Stimulated activated CD4-positive, alpha-beta T cell treated with anti-CD3 and anti-CD28 coated beads, Interleukin-4, amount 100 ng/mL, for 4 hours (primary cell): Measurements from ENCODE around the gene KCNMA1.

ENCODE experiments used
- DNase-seq, 2 experiments: peaks; one replicate each; pipeline ENCODE4 v3.0.0-alpha.2; 2020

The KCNMA1 gene

GRCh38 chr10:77086081-77086480 lies 551.5 kb downstream of the KCNMA1 start:
- no peak for DNase-seq

DNA sequence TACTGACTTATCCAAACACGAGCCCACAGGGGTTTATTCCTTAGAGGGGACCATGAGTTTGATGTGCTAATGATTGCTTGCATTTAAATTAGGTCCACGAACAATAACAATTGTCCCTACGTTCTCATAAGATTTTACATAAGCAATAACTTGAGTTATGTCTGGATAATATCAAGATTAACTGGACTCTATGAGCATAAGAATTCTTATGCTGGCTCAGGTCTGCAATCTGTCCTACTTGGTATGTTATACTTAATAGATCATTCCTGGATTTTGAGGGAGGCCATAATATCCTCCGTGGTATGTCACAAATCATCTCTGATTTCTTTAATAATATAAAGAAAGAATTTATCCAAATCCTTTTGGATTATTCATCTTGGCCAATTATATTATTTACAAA lies 552.3 kb downstream of the KCNMA1 start:
- no peak for DNase-seq

- no peak for DNase-seq
Observed at GRCh38 chr10:77084431-77085144, 553.0 kb downstream of the KCNMA1 start.

DNA sequence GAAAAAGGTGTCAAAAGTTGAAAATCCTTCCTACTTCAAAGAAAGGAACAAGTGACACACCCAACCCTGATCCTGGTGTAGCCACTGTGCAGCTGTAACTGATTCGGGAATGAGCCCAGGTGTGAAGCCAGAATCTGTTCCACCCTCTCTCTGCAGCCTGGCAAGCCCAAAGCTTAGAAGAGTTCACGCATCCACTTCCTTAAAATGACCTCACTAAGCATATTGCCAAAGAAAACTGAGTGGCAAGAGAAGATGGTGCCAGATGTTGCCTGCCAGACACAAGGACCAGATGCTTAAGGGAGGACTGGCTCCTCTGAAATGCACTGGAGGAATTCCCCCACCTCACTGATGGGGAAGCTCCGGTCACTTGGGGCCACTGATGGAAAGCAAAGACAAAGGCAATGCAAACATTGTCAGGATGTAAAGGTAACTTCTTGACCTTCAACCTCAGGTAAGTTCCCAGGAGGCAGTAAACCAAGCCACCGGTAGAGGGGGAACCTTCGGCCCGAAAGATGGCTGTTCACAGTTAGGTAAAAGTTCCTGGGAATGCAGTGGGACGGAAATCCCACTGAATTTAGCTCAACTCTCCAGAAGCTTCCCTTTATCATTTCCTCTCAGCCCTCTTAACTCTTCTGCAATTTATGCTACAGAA lies 554.9 kb downstream of the KCNMA1 start:
- DNase-seq = no peak

DNA sequence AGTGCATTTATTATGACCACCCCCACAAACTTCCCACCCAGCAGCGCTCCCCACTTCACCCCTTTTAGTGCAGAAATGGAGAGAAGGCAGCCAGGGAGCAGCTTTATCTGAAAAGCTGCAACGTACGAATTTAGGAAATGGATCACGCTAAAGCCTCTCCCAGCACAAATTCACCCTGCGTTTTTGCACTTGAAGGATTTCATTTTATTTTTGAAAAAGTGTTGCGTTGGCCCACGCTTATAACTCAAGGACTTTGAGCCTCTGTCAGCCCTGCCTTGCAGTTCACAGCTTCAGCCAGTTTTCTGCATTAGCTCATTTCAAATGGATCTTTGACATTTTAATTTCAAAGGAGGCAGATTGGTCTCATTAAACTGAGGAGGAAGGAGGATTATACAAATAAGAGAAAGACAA lies 556.1 kb downstream of the KCNMA1 start:
- no peak for DNase-seq

DNA sequence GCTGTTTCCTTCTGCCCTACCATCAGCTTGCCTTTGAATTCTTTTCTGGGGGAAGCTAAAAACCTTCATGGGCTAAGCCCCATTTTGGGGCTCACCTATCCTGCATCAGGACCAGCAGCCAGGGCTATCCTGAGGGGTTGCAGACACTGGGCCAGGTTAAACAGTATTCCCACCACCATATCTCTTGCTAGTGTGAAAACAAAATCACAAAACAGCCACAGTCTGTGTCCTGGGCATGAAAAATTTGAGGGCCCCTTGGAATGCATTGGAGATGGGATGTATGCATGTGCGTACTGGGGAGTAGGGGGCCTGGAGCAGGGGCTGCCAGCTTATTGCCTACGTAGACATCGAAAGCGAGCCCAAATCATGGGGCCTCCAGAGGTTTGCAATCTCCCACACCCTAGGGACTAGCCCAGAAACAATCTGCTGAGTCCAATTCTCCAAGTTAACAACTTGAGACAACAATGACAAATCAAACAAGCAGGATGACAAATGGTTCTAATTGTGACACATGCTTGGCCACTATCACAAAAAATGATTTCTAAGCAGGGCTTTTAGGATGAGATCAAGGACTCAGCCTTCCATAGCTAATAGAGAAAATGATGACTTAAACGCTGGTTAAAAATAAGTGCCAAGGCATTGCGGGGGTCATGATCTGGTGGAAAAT lies 557.1 kb downstream of the KCNMA1 start:
- no peak for DNase-seq

GRCh38 chr10:77079592-77080300 lies 557.9 kb downstream of the KCNMA1 start:
- no peak for DNase-seq

DNA sequence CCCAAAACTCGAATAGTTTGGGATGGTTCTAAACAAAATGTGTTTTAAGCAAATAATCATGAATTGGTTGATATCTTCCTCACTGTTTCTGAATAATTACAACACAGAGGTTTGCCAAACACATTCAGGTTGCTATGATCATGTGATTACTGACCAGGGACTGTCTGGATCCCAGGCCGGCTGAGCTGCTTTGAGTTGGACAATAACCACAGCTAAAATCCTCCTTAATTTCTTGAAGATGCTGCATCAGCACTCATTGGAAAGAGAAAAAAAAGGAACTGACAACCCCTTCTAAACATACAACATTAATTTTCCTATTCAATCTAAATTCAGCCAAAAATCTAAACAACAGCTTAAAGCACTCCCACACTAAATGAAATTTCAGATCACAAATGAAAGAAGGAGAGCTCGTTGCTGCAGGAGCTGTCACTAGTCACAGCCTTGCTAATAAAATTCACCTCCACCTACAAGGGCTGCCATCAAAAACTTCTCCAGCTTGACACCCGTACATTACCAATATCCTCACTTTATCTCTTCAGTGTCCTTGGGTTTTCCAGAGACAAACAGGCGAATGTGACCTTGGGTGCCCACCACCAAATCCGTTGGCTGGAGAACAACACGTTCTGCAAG lies 560.2 kb downstream of the KCNMA1 start:
- DNase-seq = no peak

GRCh38 chr10:77075926-77076325 lies 561.7 kb downstream of the KCNMA1 start:
- no peak for DNase-seq

GRCh38 chr10:77074104-77074624 lies 563.4 kb downstream of the KCNMA1 start:
- DNase-seq = no peak

GRCh38 chr10:77073663-77073960 lies 564.0 kb downstream of the KCNMA1 start:
- DNase-seq = no peak

DNA sequence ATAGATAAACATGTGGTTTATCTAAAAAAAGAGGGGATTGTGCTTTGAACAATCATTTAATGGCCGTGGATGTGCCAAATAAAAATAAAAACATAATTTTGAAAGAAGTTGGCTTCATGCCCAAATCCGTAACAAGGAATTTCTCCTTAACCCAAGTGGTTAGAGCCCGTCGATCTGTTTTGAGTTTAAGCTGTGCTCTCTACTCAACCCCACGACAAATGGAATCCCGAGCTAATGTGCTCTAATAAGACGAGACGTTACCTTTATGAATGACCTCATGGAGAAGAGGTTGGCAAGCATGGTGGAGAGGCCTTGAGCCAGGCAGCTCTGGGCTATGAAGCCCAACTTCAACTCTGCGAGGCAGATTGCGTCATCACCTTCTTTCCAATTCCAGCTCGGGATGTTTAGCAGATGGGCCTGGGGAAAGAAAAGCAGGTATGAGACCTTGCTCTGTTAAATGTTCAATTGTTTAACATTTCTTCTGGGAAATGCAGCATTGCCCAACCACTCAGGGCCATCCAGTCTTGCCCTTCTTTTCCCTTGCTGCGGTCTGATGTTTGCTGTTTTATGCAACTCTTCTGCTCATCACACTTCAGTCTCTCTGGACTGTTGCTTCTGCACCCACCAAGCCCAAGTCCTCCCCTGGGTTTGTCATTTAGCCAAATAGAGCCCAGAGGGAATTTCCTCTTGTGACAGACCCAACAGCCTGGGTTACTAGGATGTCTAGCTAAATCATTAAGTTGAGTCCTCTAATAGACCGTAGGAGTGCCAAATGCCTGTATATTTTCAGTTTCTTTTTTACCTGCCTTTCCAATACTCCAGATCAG lies 564.6 kb downstream of the KCNMA1 start:
- no peak for DNase-seq

DNA sequence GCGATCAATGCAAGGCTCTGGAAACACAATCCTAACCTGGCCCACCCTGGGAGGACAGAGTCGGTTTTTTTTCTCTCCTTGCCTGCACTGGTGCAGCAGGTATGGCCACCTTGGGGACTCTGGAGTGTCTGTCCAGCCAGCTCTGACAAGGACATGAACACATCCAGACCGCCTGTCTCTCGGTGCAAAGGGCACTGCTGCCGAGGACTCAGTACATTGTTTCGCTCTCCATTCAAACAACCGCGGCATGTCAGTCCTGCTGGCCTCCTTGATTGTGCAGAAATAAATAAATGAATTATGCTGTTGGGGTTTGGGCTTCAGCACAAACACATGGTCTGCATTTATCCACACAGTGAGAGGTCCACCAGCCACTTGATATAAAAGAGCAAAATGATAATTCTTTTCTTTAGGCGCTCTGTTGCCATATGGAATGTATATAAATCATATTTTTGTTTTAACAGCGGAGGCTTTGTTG lies 565.2 kb downstream of the KCNMA1 start:
- no peak for DNase-seq

GRCh38 chr10:77071956-77072355 lies 565.7 kb downstream of the KCNMA1 start:
- DNase-seq = no peak

DNA sequence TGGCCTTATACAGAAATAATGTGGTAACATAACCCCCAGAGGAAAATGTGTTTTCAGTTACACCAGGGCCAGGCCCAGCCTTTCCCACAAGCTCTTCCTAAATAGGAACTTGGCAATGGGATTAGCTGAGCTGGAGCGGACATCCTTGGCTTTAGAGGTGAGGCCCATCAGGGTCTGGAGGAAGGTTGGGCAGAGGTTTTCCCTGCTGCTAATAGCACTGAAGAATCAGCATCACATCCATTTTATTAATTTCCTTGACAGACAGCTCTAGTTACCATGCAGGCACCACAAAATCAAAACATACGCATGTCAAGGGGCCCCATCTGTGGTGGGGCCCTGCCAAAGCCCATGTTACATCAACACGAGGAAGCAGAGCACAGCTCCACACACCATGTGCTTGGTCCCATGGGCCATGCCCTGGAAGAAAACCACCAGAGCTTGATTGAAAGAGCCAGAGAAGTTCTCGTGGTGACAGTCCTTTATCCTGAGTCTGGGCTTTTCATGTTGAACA lies 566.6 kb downstream of the KCNMA1 start:
- DNase-seq = no peak

DNA sequence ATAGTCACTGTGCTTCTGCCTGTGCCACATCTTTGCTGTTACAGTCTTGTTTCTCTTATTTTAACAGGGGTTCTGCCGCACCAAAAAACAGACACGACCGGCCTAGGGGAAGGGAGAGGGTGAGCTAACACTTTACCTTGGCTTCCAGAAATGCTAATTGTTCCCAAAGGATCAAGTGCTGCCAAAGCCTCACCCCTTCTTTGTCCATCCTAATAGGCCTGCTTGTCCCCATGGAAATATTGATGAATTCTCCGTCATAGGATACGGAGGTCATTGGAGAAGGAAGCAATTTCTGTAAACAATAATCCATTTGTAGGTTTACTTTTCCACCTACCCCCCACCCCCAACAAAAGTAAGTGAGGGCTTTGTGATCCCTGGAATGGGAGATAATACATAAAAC lies 567.3 kb downstream of the KCNMA1 start:
- DNase-seq = no peak

- DNase-seq = no peak
Observed at GRCh38 chr10:77068969-77069368, 568.6 kb downstream of the KCNMA1 start.

GRCh38 chr10:77068272-77068671 lies 569.3 kb downstream of the KCNMA1 start:
- DNase-seq = no peak

DNA sequence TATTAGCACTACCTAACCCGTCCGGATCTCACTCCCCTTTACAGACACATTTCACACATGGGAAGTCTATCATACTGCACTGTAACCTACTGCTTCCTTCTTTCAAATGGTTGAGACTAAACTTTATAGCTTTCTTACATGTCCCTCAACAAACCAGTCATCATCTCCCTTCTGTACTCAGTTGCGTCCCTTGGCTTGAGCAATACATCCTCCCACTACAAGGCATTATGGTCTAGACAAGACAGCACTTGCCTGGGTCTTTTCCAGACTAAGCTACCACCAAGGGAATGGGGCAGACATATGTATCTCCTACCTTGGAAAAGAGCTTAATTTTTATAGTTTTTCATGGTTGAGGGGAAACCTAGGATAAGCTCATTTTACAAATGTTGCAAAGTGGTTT lies 575.2 kb downstream of the KCNMA1 start:
- no peak for DNase-seq

DNA sequence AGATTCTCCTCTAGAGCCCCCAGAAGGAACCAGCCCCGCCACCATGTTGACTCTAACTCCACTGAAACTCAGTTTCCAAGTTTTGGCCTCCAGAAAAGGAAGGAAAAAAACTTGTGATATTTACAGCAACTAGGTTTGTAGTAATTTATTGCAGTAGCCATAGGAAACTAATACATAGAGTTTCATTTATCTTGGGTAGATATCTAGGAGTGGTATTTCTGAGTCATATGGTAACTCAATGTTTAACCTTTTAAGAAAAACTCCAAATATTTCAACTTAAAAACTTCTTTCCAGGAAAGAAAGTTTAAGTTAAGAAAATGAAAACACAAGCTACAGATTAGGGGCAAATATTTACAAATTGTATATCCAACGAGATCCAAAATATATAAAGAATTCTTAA lies 576.7 kb downstream of the KCNMA1 start:
- no peak for DNase-seq

GRCh38 chr10:77056650-77057049 lies 581.0 kb downstream of the KCNMA1 start:
- DNase-seq = no peak

- DNase-seq = no peak
Observed at GRCh38 chr10:77052593-77052992, 585.0 kb downstream of the KCNMA1 start.
